RWPE2 (cell line): ENCODE results near the gene KIF26A.
A peak's percentile ranks its signal among the peaks of the same experiment; 100 is the strongest.

ENCODE experiments used
- ATAC-seq: fragments of 200-7000 bp; cut with Tn5 transposase; 3 replicates; pipeline ENCODE4 v1.9.1; 2021; ENCODE audit warnings: low read depth
- DNase-seq: peaks from one replicate; pipeline ENCODE4 v3.0.0-alpha.2; 2020; ENCODE audit warnings: low spot score
- H3K27ac ChIP-seq: fragments of 450-650 bp; 2 replicates; pipeline ENCODE4 v1.5.1; 2017; ENCODE audit warnings: mild to moderate bottlenecking; ENCODE audit not compliant: poor library complexity, severe bottlenecking
- H3K27me3 ChIP-seq: fragments of 250-450 bp; sonication (Bioruptor Pico); 2 replicates; pipeline ENCODE4 v1.5.1; 2021; ENCODE audit warnings: mild to moderate bottlenecking, moderate library complexity; ENCODE audit not compliant: insufficient read depth, poor library complexity, severe bottlenecking
- H3K36me3 ChIP-seq: fragments of 250-450 bp; sonication (Bioruptor Pico); 2 replicates; pipeline ENCODE4 v1.5.1; 2020; ENCODE audit warnings: low read depth, mild to moderate bottlenecking, moderate library complexity
- H3K4me1 ChIP-seq: fragments of 250-450 bp; sonication (Bioruptor Pico); 2 replicates; pipeline ENCODE4 v1.5.1; 2021; ENCODE audit warnings: mild to moderate bottlenecking, moderate library complexity; ENCODE audit not compliant: insufficient read depth, poor library complexity, severe bottlenecking
- H3K4me3 ChIP-seq: fragments of 250-450 bp; sonication (Bioruptor Pico); 2 replicates; pipeline ENCODE4 v1.5.1; 2021; ENCODE audit warnings: mild to moderate bottlenecking, moderate library complexity; ENCODE audit not compliant: severe bottlenecking
- H3K9me3 ChIP-seq: fragments of 250-450 bp; sonication (Bioruptor Pico); 2 replicates; pipeline ENCODE4 v1.5.1; 2021; ENCODE audit warnings: mild to moderate bottlenecking, moderate library complexity; ENCODE audit not compliant: severe bottlenecking
- TF ChIP-seq, protein P1 (sequence below): fragments of 450-650 bp; IDR thresholded peaks from one replicate; pipeline ENCODE4 v1.5.1; 2017; ENCODE audit warnings: mild to moderate bottlenecking, moderate library complexity; ENCODE audit not compliant: poor library complexity, severe bottlenecking

Gene KIF26A

DNA sequence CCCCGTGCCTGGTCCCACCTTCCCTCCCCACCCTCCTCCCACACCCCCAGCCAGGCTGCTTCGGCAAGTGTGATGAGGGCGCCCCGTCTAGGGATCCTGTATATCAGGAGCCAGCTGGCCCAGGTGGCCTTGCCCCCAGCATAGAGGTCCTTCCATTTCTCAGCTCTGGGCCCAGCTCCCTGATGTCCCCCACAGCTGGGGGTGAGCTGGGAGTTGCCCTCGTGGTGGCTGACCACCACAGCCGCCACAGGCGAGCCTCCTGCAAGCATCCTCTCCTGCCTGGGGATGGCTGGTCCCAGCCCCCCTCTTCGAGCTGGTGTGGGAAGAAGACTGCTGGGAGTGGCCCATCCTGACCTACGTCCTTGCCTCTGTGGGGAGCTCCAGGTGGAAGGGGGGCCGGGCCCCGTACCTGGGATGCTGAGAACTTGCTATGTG, 45.4 kb upstream of the KIF26A start:
- ATAC-seq (no peak), DNase-seq (no peak)
- Histone ChIP-seq H3K27me3 (no peaks in the 10 kb centered on the region), H3K36me3 (no peaks in the 10 kb centered on the region), H3K27ac (no peak overlapping the region), H3K4me3 (no peak overlapping the region), H3K4me1 (no peaks in the 10 kb centered on the region), H3K9me3 (no peaks in the 10 kb centered on the region)
- TF ChIP-seq, protein P1, sequence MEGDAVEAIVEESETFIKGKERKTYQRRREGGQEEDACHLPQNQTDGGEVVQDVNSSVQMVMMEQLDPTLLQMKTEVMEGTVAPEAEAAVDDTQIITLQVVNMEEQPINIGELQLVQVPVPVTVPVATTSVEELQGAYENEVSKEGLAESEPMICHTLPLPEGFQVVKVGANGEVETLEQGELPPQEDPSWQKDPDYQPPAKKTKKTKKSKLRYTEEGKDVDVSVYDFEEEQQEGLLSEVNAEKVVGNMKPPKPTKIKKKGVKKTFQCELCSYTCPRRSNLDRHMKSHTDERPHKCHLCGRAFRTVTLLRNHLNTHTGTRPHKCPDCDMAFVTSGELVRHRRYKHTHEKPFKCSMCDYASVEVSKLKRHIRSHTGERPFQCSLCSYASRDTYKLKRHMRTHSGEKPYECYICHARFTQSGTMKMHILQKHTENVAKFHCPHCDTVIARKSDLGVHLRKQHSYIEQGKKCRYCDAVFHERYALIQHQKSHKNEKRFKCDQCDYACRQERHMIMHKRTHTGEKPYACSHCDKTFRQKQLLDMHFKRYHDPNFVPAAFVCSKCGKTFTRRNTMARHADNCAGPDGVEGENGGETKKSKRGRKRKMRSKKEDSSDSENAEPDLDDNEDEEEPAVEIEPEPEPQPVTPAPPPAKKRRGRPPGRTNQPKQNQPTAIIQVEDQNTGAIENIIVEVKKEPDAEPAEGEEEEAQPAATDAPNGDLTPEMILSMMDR: no peak

DNA sequence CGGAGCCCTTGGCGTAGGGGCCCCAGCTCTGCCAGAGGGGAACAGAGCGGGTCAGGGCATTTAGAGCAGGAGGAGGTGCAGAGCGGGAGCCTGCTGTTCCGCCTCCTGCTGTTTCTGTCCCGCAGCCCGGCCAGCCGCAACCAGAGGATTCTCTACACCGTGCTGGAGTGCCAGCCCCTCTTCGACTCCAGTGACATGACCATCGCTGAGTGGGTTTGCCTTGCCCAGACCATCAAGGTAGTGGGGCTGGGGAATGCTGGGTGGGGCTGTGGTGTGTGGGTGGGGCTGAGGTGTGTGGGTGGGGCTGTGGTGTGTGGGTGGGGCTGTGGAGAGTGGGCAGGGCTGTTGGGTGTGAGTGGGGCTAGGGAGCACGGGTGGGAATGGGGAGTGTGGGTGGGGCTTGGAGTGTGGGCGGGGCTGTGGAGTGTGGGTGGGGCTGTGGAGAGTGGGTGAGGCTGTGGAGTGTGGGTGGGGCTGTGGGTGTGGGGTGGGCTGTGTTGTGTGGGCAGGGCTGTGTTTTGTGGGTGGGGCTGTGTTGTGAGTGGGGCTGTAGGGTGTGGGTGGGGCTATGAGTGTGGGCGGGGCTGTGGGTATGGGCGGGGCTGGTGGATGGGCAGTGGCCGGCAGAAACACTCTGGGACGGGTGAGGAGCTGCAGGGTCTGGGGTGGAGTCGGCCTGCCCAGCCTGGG, 44.9 kb upstream of the KIF26A start:
- Histone ChIP-seq H3K4me1 (no peaks in the 10 kb centered on the region), H3K27me3 (no peaks in the 10 kb centered on the region), H3K9me3 (no peaks in the 10 kb centered on the region), H3K27ac (no peak overlapping the region), H3K4me3 (no peak overlapping the region), H3K36me3 (no peaks in the 10 kb centered on the region)
- peak; percentile 11; the same call in 1 of the 3 replicates for ATAC-seq
- TF ChIP-seq, protein P1: no peak
- no peak for DNase-seq

DNA sequence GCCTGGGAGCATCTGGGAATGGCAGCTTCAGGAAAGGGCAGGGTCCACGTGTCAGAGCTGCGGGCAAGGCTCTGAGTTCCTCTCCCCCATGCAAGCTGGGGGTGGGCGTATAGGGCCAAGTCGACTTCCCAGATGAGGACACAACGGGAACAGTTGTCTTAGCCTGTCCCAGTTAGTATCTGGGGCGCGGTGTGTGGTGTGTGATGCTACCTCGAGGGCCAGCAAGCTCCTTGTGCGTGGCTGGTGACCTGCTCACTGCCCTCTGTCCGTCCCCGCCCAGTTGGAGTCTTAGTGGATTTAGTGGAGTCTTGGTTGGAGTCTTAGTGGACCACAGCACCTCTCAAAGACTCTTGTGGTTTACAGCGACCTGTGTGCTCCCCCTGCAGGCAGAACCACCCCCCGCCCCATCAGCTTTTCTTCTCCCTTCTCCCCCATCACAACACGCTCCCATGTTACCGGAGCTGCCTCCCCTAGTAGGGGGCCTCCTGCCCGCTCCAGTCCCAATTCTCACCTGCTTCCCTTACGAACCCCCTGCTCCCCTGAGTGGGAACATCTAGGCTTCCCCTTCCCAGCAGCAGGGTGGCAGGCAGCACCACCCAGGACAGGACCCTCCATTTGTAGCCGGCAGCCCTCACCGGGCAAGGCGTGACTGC, 44.2 kb upstream of the KIF26A start:
- no peak overlapping the region for H3K27ac ChIP-seq
- no peaks in the 10 kb centered on the region for H3K36me3 ChIP-seq

DNA sequence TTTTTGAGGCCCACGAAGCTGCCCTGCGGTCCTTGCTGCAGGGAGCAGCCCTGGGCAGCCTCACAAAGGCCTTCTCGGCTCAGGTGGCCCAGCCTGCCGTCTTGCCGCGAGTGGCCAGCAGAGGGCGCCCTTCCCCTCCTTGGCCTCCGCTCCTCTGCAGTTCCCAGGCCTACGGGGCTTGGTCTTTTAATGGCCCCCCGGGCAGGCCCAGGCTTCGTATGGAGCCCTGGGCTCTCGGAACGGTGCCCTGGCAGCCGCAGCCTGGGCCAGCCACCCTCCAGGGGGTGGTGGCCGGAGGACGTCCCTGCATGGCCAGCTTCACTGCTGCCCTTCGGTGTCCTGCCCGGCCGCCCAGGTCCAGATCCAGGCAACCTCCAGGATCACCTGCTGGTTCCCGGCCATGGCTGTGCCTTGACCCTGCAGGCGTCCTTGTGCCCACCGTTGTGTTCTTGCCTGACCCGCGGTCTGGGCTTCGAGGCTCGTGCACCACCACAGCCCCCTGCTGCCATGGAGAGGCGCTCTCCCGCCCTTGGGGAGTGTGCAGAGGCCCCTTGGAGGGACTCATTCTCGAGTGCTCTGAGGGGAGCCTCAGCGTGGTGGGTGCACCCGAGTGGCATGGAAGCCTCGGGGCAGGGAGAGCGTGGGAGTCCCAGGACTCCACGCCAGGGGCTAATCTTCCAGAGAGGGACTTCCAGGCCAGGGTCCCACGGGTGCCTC, 43.5 kb upstream of the KIF26A start:
- Histone ChIP-seq H3K36me3 (no peaks in the 10 kb centered on the region), H3K27ac (no peak overlapping the region), H3K27me3 (no peaks in the 10 kb centered on the region), H3K4me1 (no peaks in the 10 kb centered on the region), H3K9me3 (no peaks in the 10 kb centered on the region), H3K4me3 (no peak overlapping the region)
- no peak for DNase-seq
- TF ChIP-seq, protein P1: peak; percentile 93
- peak; percentile 52 for ATAC-seq

More for the DNA sequence above, 44.2 kb upstream of the KIF26A start:
- no peak for ATAC-seq
- DNase-seq: no peak
- Histone ChIP-seq H3K4me3 (no peak overlapping the region), H3K27me3 (no peaks in the 10 kb centered on the region), H3K9me3 (no peaks in the 10 kb centered on the region), H3K4me1 (no peaks in the 10 kb centered on the region)
- TF ChIP-seq, protein P1: no peak
